ENCODE measurements around the gene ANKRD61.
"Not testable (repeated sequence)": the region's sequence is repeated elsewhere in the genome, so short reads cannot be mapped to it uniquely, and the experiment has no call there.

ANKRD61 gene

GRCh38 chr7:6007835-6008590 is 23.2 kb upstream of the ANKRD61 start:
- H4K91ac ChIP-seq (ENCODE audit: low read length); H3K27ac ChIP-seq (ENCODE audit: low read length, poor library complexity, severe bottlenecking); H2AFZ ChIP-seq (ENCODE audit: low read depth, low read length); H3K18ac ChIP-seq (ENCODE audit: low read depth in 1 of 2, low read length in 2 of 2); H3K23ac ChIP-seq (ENCODE audit: low read length in 2 of 2); H2AK5ac ChIP-seq (ENCODE audit: low read length, severe bottlenecking); H2BK120ac ChIP-seq (ENCODE audit: low read depth, low read length); H2BK12ac ChIP-seq (ENCODE audit: low read length in 2 of 2); H3K4me1 ChIP-seq (ENCODE audit: control insufficient read depth, insufficient read depth, low read depth, low read length); H2BK5ac ChIP-seq (ENCODE audit: low read depth, low read length, poor library complexity, severe bottlenecking); H4K8ac ChIP-seq (ENCODE audit: low read length); H3K14ac ChIP-seq (ENCODE audit: low read length in 2 of 2); H2BK15ac ChIP-seq (ENCODE audit: low read depth, poor library complexity, severe bottlenecking); H3K27me3 ChIP-seq (ENCODE audit: control insufficient read depth in 1 of 2, insufficient read depth in 1 of 2, low read length in 2 of 2); H3K9me3 ChIP-seq (ENCODE audit: control insufficient read depth, low read length): not testable (repeated sequence)
- peak overlapping the region; percentile 95 for H3K9ac ChIP-seq (ENCODE audit: low read length)
- H3K79me1 ChIP-seq (replicated peaks; ENCODE audit: low read length, poor library complexity, severe bottlenecking), result peaks cover 11% of the 10 kb centered on the region
- 66% methylated on average over 18 of the region's 27 CpGs for WGBS
- peaks cover 5 to 25% of the 10 kb centered on the region in 2 experiments for H3K36me3 ChIP-seq (ENCODE audit: control insufficient read depth in 1 of 2, insufficient read depth in 2 of 2, low read depth in 1 of 2, low read length in 2 of 2)
- H3K4me3 ChIP-seq (ENCODE audit: insufficient read depth in 1 of 2, low read depth in 1 of 2, low read length in 2 of 2), result peak overlapping the region; percentile 49 to 94
- H3K4me2 ChIP-seq (ENCODE audit: low read length, poor library complexity, severe bottlenecking), result peak overlapping the region; percentile 84
- H3K4ac ChIP-seq (ENCODE audit: low read depth in 1 of 2, low read length in 2 of 2), result peak overlapping the region in 1 of 2 experiments; percentile 37
- DNase-seq, result peak; percentile 24

- Histone ChIP-seq H3K23ac (ENCODE audit: low read length in 2 of 2) (peak within 1 kb of the TSS in 1 of 2 experiments; percentile 91), H3K4me2 (ENCODE audit: low read length, poor library complexity, severe bottlenecking) (peak within 1 kb of the TSS; percentile 84), H3K27ac (ENCODE audit: low read length, poor library complexity, severe bottlenecking) (peak within 1 kb of the TSS; percentile 89), H2AFZ (ENCODE audit: low read depth, low read length) (peak within 1 kb of the TSS; percentile 89), H3K79me1 (replicated peaks; ENCODE audit: low read length, poor library complexity, severe bottlenecking) (peaks cover 15% of the 10 kb centered on the region), H4K91ac (ENCODE audit: low read length) (peak within 1 kb of the TSS; percentile 78), H3K27me3 (ENCODE audit: control insufficient read depth in 1 of 2, insufficient read depth in 1 of 2, low read length in 2 of 2) (no peaks in the 10 kb centered on the region), H3K14ac (ENCODE audit: low read length in 2 of 2) (peak within 1 kb of the TSS in 1 of 2 experiments; percentile 97), H3K9ac (ENCODE audit: low read length) (peak within 1 kb of the TSS; percentile 95), H3K4me1 (ENCODE audit: control insufficient read depth, insufficient read depth, low read depth, low read length) (peaks cover 7% of the 10 kb centered on the region), H3K18ac (ENCODE audit: low read depth in 1 of 2, low read length in 2 of 2) (peak within 1 kb of the TSS; percentile 86 to 96), H3K36me3 (ENCODE audit: control insufficient read depth in 1 of 2, insufficient read depth in 2 of 2, low read depth in 1 of 2, low read length in 2 of 2) (peaks cover 9 to 18% of the 10 kb centered on the region in 2 experiments), H2BK15ac (ENCODE audit: low read depth, poor library complexity, severe bottlenecking) (peak within 1 kb of the TSS; percentile 63), H3K4me3 (ENCODE audit: insufficient read depth in 1 of 2, low read depth in 1 of 2, low read length in 2 of 2) (peak within 1 kb of the TSS; percentile 91 to 94), H2BK12ac (ENCODE audit: low read length in 2 of 2) (peak within 1 kb of the TSS in 1 of 2 experiments; percentile 66), H3K9me3 (ENCODE audit: control insufficient read depth, low read length) (no peaks in the 10 kb centered on the region), H3K4ac (ENCODE audit: low read depth in 1 of 2, low read length in 2 of 2) (peak within 1 kb of the TSS in 1 of 2 experiments; percentile 85), H2BK120ac (ENCODE audit: low read depth, low read length) (peak within 1 kb of the TSS; percentile 64), H2AK5ac (ENCODE audit: low read length, severe bottlenecking) (no peak within 1 kb of the TSS), H4K8ac (ENCODE audit: low read length) (peak within 1 kb of the TSS; percentile 78), H2BK5ac (ENCODE audit: low read depth, low read length, poor library complexity, severe bottlenecking) (peak within 1 kb of the TSS; percentile 77)
- DNase-seq, result peak; percentile 99
- under 1% methylated on average over 81 of the region's 84 CpGs for WGBS
Measured at GRCh38 chr7:6008668-6009611, 22.2 kb upstream of the ANKRD61 start, which contains the start of the genes AIMP2 and PMS2. Gene AIMP2, plus strand, starts transcription at chr7:6009272. Its CDS starts 92 bp downstream, at chr7:6009364. Gene PMS2, minus strand, starts transcription at chr7:6009049. Its CDS starts 30 bp downstream, at chr7:6009019.

- Histone ChIP-seq H3K36me3 (ENCODE audit: control insufficient read depth in 1 of 2, insufficient read depth in 2 of 2, low read depth in 1 of 2, low read length in 2 of 2) (peaks cover 9 to 21% of the 10 kb centered on the region in 2 experiments), H3K4me2 (ENCODE audit: low read length, poor library complexity, severe bottlenecking) (peak overlapping the region; percentile 59), H3K79me1 (replicated peaks; ENCODE audit: low read length, poor library complexity, severe bottlenecking) (peaks cover 13% of the 10 kb centered on the region), H3K4me3 (ENCODE audit: insufficient read depth in 1 of 2, low read depth in 1 of 2, low read length in 2 of 2) (peak overlapping the region in 1 of 2 experiments; percentile 94), H3K9ac (ENCODE audit: low read length) (peak overlapping the region; percentile 95)
- DNase-seq; H3K27ac ChIP-seq (ENCODE audit: low read length, poor library complexity, severe bottlenecking); H3K9me3 ChIP-seq (ENCODE audit: control insufficient read depth, low read length); H4K8ac ChIP-seq (ENCODE audit: low read length); H2BK120ac ChIP-seq (ENCODE audit: low read depth, low read length); H3K4me1 ChIP-seq (ENCODE audit: control insufficient read depth, insufficient read depth, low read depth, low read length); H2AK5ac ChIP-seq (ENCODE audit: low read length, severe bottlenecking); H2BK5ac ChIP-seq (ENCODE audit: low read depth, low read length, poor library complexity, severe bottlenecking); H3K18ac ChIP-seq (ENCODE audit: low read depth in 1 of 2, low read length in 2 of 2); H3K14ac ChIP-seq (ENCODE audit: low read length in 2 of 2); H4K91ac ChIP-seq (ENCODE audit: low read length); H2BK12ac ChIP-seq (ENCODE audit: low read length in 2 of 2); H2AFZ ChIP-seq (ENCODE audit: low read depth, low read length); H3K23ac ChIP-seq (ENCODE audit: low read length in 2 of 2); H2BK15ac ChIP-seq (ENCODE audit: low read depth, poor library complexity, severe bottlenecking); H3K27me3 ChIP-seq (ENCODE audit: control insufficient read depth in 1 of 2, insufficient read depth in 1 of 2, low read length in 2 of 2); H3K4ac ChIP-seq (ENCODE audit: low read depth in 1 of 2, low read length in 2 of 2): not testable (repeated sequence)
- WGBS, result 90% methylated on average over 8 of the region's 8 CpGs
Measured at GRCh38 chr7:6010370-6010769, 20.8 kb upstream of the ANKRD61 start.

Data from mesenchymal stem cell (in vitro differentiated cells and primary cell).